Head of caudate nucleus (tissue), 42 donors: ENCODE data around the gene RIPK4.
"Not testable (repeated sequence)": the region's sequence is repeated elsewhere in the genome, so short reads cannot be mapped to it uniquely, and the experiment has no call there.

Experiments
- DNase-seq, 42 donors: peaks; one replicate each; pipeline versions ENCODE4 v3.0.0 to v3.0.0-alpha.2; 2020 to 2021; ENCODE audit warnings: mixed read lengths in 7 of 42
- intact Hi-C: fragments of 100-400 bp; cut with DNase I; formaldehyde crosslinking; loops from one replicate; pipeline ENCODE4 v1.15.0; 2022

The RIPK4 gene

GRCh38 chr21:41709166-41709565 is 57.7 kb downstream of the RIPK4 start:
- intact Hi-C loops, result no loop called here

GRCh38 chr21:41707960-41708330 is 58.9 kb downstream of the RIPK4 start:
- intact Hi-C loops, result no loop called here
- DNase-seq, result no peak

More at GRCh38 chr21:41709166-41709565, 57.7 kb downstream of the RIPK4 start:
- no peak for DNase-seq

- intact Hi-C loops, result no loop called here
These were observed 59.5 kb downstream of the RIPK4 start for GRCh38 chr21:41707231-41707959.

GRCh38 chr21:41706678-41707077 is 60.2 kb downstream of the RIPK4 start:
- no peak for DNase-seq
- intact Hi-C loops, result no loop called here

More at GRCh38 chr21:41707231-41707959, 59.5 kb downstream of the RIPK4 start:
- DNase-seq, result no peak

- DNase-seq, result no peak
- intact Hi-C loops, result no loop called here
These were observed 60.6 kb downstream of the RIPK4 start for GRCh38 chr21:41706263-41706639.

GRCh38 chr21:41705546-41706262 is 61.1 kb downstream of the RIPK4 start:
- intact Hi-C loops, result no loop called here
- DNase-seq, result no peak

GRCh38 chr21:41703857-41704501 is 62.9 kb downstream of the RIPK4 start:
- intact Hi-C loops, result no loop called here
- no peak for DNase-seq

GRCh38 chr21:41701749-41702148 is 65.1 kb downstream of the RIPK4 start:
- DNase-seq, result no peak
- intact Hi-C loops, result no loop called here

- intact Hi-C loops, result no loop called here
These were observed 67.5 kb downstream of the RIPK4 start for GRCh38 chr21:41699311-41699710.

GRCh38 chr21:41698071-41698470 is 68.8 kb downstream of the RIPK4 start:
- no peak for DNase-seq
- intact Hi-C loops, result no loop called here

More at GRCh38 chr21:41699311-41699710, 67.5 kb downstream of the RIPK4 start:
- DNase-seq, result no peak

GRCh38 chr21:41695513-41695912 is 71.3 kb downstream of the RIPK4 start:
- intact Hi-C loops, result no loop called here
- DNase-seq, result peak in 1 of 42 donors; percentile 27

GRCh38 chr21:41694042-41694441 is 72.8 kb downstream of the RIPK4 start:
- intact Hi-C loops, DNase-seq: not testable (repeated sequence)

GRCh38 chr21:41692185-41692565 is 74.7 kb downstream of the RIPK4 start:
- intact Hi-C loops, result no loop called here

GRCh38 chr21:41691205-41692184 is 75.4 kb downstream of the RIPK4 start:
- DNase-seq, result peak in 10 of 42 donors; percentile 10 to 50 (median 28)
- intact Hi-C loops, result no loop called here

More at GRCh38 chr21:41692185-41692565, 74.7 kb downstream of the RIPK4 start:
- DNase-seq, result no peak
